ENCODE results near the gene B3GNT8.

- TF ChIP-seq POLR2AphosphoS5 (IDR thresholded peaks at IDR 0.05; ENCODE audit: low read depth, low read length) (no peak), SRF (IDR thresholded peaks at IDR 0.05; ENCODE audit: low read depth) (no peak), EZH2phosphoT487 (IDR thresholded peaks at IDR 0.05; ENCODE audit: borderline replicate concordance) (no peak), RAD21 (IDR thresholded peaks at IDR 0.05; ENCODE audit: low read depth) (no peak), ZBTB33 (IDR thresholded peaks at IDR 0.05; ENCODE audit: extremely low read depth, insufficient replicate concordance, low read length) (no peak), ZFX (IDR thresholded peaks at IDR 0.05) (no peak)
- TF ChIP-seq, protein P1, sequence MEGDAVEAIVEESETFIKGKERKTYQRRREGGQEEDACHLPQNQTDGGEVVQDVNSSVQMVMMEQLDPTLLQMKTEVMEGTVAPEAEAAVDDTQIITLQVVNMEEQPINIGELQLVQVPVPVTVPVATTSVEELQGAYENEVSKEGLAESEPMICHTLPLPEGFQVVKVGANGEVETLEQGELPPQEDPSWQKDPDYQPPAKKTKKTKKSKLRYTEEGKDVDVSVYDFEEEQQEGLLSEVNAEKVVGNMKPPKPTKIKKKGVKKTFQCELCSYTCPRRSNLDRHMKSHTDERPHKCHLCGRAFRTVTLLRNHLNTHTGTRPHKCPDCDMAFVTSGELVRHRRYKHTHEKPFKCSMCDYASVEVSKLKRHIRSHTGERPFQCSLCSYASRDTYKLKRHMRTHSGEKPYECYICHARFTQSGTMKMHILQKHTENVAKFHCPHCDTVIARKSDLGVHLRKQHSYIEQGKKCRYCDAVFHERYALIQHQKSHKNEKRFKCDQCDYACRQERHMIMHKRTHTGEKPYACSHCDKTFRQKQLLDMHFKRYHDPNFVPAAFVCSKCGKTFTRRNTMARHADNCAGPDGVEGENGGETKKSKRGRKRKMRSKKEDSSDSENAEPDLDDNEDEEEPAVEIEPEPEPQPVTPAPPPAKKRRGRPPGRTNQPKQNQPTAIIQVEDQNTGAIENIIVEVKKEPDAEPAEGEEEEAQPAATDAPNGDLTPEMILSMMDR (IDR thresholded peaks at IDR 0.05 in 2 of 3, conservative IDR thresholded peaks at IDR 0.05 in 1 of 3; ENCODE audit: borderline replicate concordance in 1 of 3, insufficient read depth in 1 of 3, low read depth in 2 of 3, low read length in 2 of 3) = no peak
These were observed 25.7 kb downstream of the B3GNT8 start for GRCh38 chr19:41401483-41401882.

All from HCT116 (cell line).